PC-3 (cell line): ENCODE measurements around the gene CLDN17. TPM values are rescaled to one million over a fixed set of nuclear protein-coding genes. Genes with fewer than 3 reads are reported as not detected.

Experiments
- ATAC-seq: fragments of 200-7000 bp; cut with Tn5 transposase; 2 replicates; pipeline ENCODE4 v1.9.1; 2020; ENCODE audit warnings: mild to moderate bottlenecking, moderate library complexity
- BruUV-seq: library from RNA; stranded (reverse); fragments of 400-500 nt; replicated peaks from 2 replicates; lab custom pipeline; 2021; lab: Mats Ljungman, UMichigan
- CTCF ChIA-PET: fragments of 300-600 bp; sonication (Branson Sonifier 250); formaldehyde crosslinking; loops from one replicate; lab custom pipeline; 2022; ENCODE audit warnings: antibody characterized with exemption; lab: Charles Lee
- POLR2A ChIA-PET: fragments of 300-600 bp; sonication (Branson Sonifier 250); formaldehyde crosslinking; loops from one replicate; lab custom pipeline; 2022; ENCODE audit warnings: antibody characterized with exemption; ENCODE audit not compliant: unreplicated experiment; lab: Charles Lee
- DNase-seq: peaks from one replicate; pipeline ENCODE4 v3.0.0-alpha.2; 2015
- H2AFZ ChIP-seq: fragments of 300-600 bp; sonication (generic); 2 replicates; pipeline ENCODE4 v1.6.0; 2016; ENCODE audit warnings: antibody characterized with exemption, low read length
- H3F3A ChIP-seq: fragments of 300-600 bp; sonication (generic); one replicate; pipeline ENCODE4 v1.6.0; 2017; ENCODE audit warnings: antibody characterized with exemption, low read length, control low read depth, mild to moderate bottlenecking; ENCODE audit not compliant: unreplicated experiment
- H3K27ac ChIP-seq: fragments of 300-600 bp; sonication (generic); 2 replicates; pipeline ENCODE4 v1.5.1; 2016; ENCODE audit warnings: mild to moderate bottlenecking, low read length
- H3K27me3 ChIP-seq: fragments of 300-600 bp; sonication (generic); 2 replicates; pipeline ENCODE4 v1.6.1; 2016; ENCODE audit warnings: low read length, mixed read lengths
- H3K36me3 ChIP-seq: fragments of 300-600 bp; sonication (generic); 2 replicates; pipeline ENCODE4 v1.6.1; 2016; ENCODE audit warnings: low read depth, mixed run types, low read length, mixed read lengths
- H3K4me1 ChIP-seq: fragments of 300-600 bp; sonication (generic); 2 replicates; pipeline ENCODE4 v1.5.1; 2016; ENCODE audit warnings: low read length; ENCODE audit not compliant: insufficient read depth
- H3K4me2 ChIP-seq: fragments of 300-600 bp; sonication (generic); 2 replicates; pipeline ENCODE4 v1.6.0; 2016; ENCODE audit warnings: low read length
- H3K4me3 ChIP-seq: fragments of 300-600 bp; sonication (generic); 2 replicates; pipeline ENCODE4 v1.5.1; 2016; ENCODE audit warnings: mild to moderate bottlenecking, low read length, mixed read lengths
- H3K79me2 ChIP-seq: fragments of 300-600 bp; sonication (generic); 2 replicates; pipeline ENCODE4 v1.6.1; 2017; ENCODE audit warnings: low read length, mixed read lengths
- H3K9ac ChIP-seq: fragments of 300-600 bp; sonication (generic); 2 replicates; pipeline ENCODE4 v1.6.0; 2016; ENCODE audit warnings: mild to moderate bottlenecking, low read length
- H3K9me2 ChIP-seq: fragments of 300-600 bp; sonication (generic); replicated peaks from 2 replicates; pipeline ENCODE4 v1.6.1; 2016; ENCODE audit warnings: mixed run types, low read length, mixed read lengths
- H3K9me3 ChIP-seq: fragments of 300-600 bp; sonication (generic); 2 replicates; pipeline ENCODE4 v1.6.1; 2016; ENCODE audit warnings: low read length, mixed read lengths
- H4K20me1 ChIP-seq: fragments of 300-600 bp; sonication (generic); 2 replicates; pipeline ENCODE4 v1.6.1; 2016; ENCODE audit warnings: low read length, mixed read lengths
- CTCF ChIP-seq: fragments of 300-600 bp; sonication (generic); conservative IDR thresholded peaks from 2 replicates; pipeline ENCODE4 v1.5.1; 2017; ENCODE audit warnings: antibody characterized with exemption, low read depth, mild to moderate bottlenecking, low read length
- EZH2 ChIP-seq: fragments of 300-600 bp; sonication (generic); IDR thresholded peaks from one replicate; pipeline ENCODE4 v1.6.1; 2017; ENCODE audit warnings: antibody characterized with exemption, mild to moderate bottlenecking, low read length; ENCODE audit not compliant: unreplicated experiment
- EZH2phosphoT487 ChIP-seq: fragments of 300-600 bp; sonication (generic); IDR thresholded peaks from 2 replicates; pipeline ENCODE4 v1.6.1; 2018; ENCODE audit warnings: mild to moderate bottlenecking, antibody characterized with exemption, low read length, borderline replicate concordance
- intact Hi-C: fragments of 100-400 bp; cut with micrococcal nuclease; formaldehyde crosslinking; loops from 2 replicates; pipeline ENCODE4 v1.9.0; 2023
- total RNA-seq: library from RNA; depleted of rRNA; stranded (reverse); fragments of >200 nt; gene quantifications from 2 replicates; pipeline ENCODE4 v1.2.3, GENCODE V29; 2014

CLDN17 gene
- total RNA-seq, 1 experiment from 2014 or later: not detected

GRCh38 chr21:30190554-30190953 is 23.9 kb upstream of the CLDN17 start:
- intact Hi-C loops: loop anchor here (10.0 kb wide), 1 partner anchor 146 kb away; no protein-coding TSS in a partner anchor
- H3K9me3 ChIP-seq: no peaks in the 10 kb centered on the region
- no peak for ATAC-seq
- H2AFZ ChIP-seq: no peak overlapping the region
- H3K27ac ChIP-seq: no peak overlapping the region
- peaks cover 57% of the 10 kb centered on the region for H3K27me3 ChIP-seq
- no peak overlapping the region for H3K4me2 ChIP-seq
- no peak for TF ChIP-seq EZH2phosphoT487
- no peak for TF ChIP-seq CTCF
- no peak for TF ChIP-seq EZH2
- H3K36me3 ChIP-seq: no peaks in the 10 kb centered on the region
- POLR2A ChIA-PET: no interaction called here
- CTCF ChIA-PET: no interaction called here
- no peaks in the 10 kb centered on the region for H4K20me1 ChIP-seq
- H3F3A ChIP-seq: no peaks in the 10 kb centered on the region
- H3K4me3 ChIP-seq: no peak overlapping the region
- no peaks in the 10 kb centered on the region for H3K9me2 ChIP-seq
- no peaks in the 10 kb centered on the region for H3K79me2 ChIP-seq
- no peak for DNase-seq
- H3K4me1 ChIP-seq: no peaks in the 10 kb centered on the region
- no TSS peak for BruUV-seq
- no peak overlapping the region for H3K9ac ChIP-seq

- BruUV-seq: no TSS peak
- no peaks in the 10 kb centered on the region for H3K36me3 ChIP-seq
- no peak for TF ChIP-seq EZH2phosphoT487
- TF ChIP-seq EZH2: no peak
- TF ChIP-seq CTCF: no peak
- H3K4me1 ChIP-seq: no peaks in the 10 kb centered on the region
- H3K79me2 ChIP-seq: no peaks in the 10 kb centered on the region
- no peak overlapping the region for H3K4me3 ChIP-seq
- no peak for DNase-seq
- no peak for ATAC-seq
- H3F3A ChIP-seq: no peaks in the 10 kb centered on the region
- no peaks in the 10 kb centered on the region for H4K20me1 ChIP-seq
- peaks cover 60% of the 10 kb centered on the region for H3K27me3 ChIP-seq
- no peak overlapping the region for H3K4me2 ChIP-seq
- H3K9me2 ChIP-seq: no peaks in the 10 kb centered on the region
- no peak overlapping the region for H3K9ac ChIP-seq
- no peak overlapping the region for H3K27ac ChIP-seq
- intact Hi-C loops: loop anchor here (10.0 kb wide), 1 partner anchor 145 kb away; no protein-coding TSS in a partner anchor
- H2AFZ ChIP-seq: no peak overlapping the region
- ChIA-PET CTCF (no interaction called here), POLR2A (no interaction called here)
- H3K9me3 ChIP-seq: no peaks in the 10 kb centered on the region
Measured at GRCh38 chr21:30189773-30190172, 23.2 kb upstream of the CLDN17 start.

GRCh38 chr21:30186242-30186641 is 19.6 kb upstream of the CLDN17 start:
- POLR2A ChIA-PET: no interaction called here
- H3K9ac ChIP-seq: no peak overlapping the region
- no peaks in the 10 kb centered on the region for H3K79me2 ChIP-seq
- H3K36me3 ChIP-seq: no peaks in the 10 kb centered on the region
- H4K20me1 ChIP-seq: no peaks in the 10 kb centered on the region
- CTCF ChIA-PET: no interaction called here
- no peaks in the 10 kb centered on the region for H3F3A ChIP-seq
- H3K27ac ChIP-seq: no peak overlapping the region
- no peak for TF ChIP-seq EZH2phosphoT487
- no peak for TF ChIP-seq CTCF
- no peak for TF ChIP-seq EZH2
- H3K9me3 ChIP-seq: no peaks in the 10 kb centered on the region
- no peaks in the 10 kb centered on the region for H3K9me2 ChIP-seq
- intact Hi-C loops: no loop called here
- no peak for DNase-seq
- no peak overlapping the region for H2AFZ ChIP-seq
- ATAC-seq: no peak
- no peaks in the 10 kb centered on the region for H3K4me1 ChIP-seq
- no peak overlapping the region for H3K4me3 ChIP-seq
- H3K27me3 ChIP-seq: peaks cover 49% of the 10 kb centered on the region
- BruUV-seq: no TSS peak
- no peak overlapping the region for H3K4me2 ChIP-seq
